Upper lobe of left lung (tissue), 6 donors: Measurements from ENCODE around the gene RIC8B. TPM values are rescaled to one million over a fixed set of nuclear protein-coding genes. Genes with fewer than 3 reads are reported as not detected.

Source experiments
- ATAC-seq, 2 donors: fragments of 200-7000 bp; cut with Tn5 transposase; one replicate each; pipeline ENCODE4 v1.9.1; 2022; ENCODE audit warnings: mild to moderate bottlenecking in 2 of 2, moderate library complexity in 2 of 2; ENCODE audit not compliant: low FRiP score in 2 of 2
- DNase-seq, 2 donors: peaks; one replicate each; pipeline ENCODE4 v3.0.0-alpha.2; 2019 to 2020
- H3K27ac ChIP-seq, 4 donors: fragments of 200-600 bp; sonication (generic); one replicate each; pipeline ENCODE4 v1.5.1; 2016 to 2019
- H3K27me3 ChIP-seq, 4 donors: fragments of 200-600 bp; sonication (generic); one replicate each; pipeline ENCODE4 v1.5.1; 2017 to 2019
- H3K36me3 ChIP-seq, 4 donors: fragments of 200-600 bp; sonication (generic); one replicate each; pipeline ENCODE4 v1.5.1; 2016 to 2019
- H3K4me1 ChIP-seq, 4 donors: fragments of 200-600 bp; sonication (generic); one replicate each; pipeline ENCODE4 v1.5.1; 2018 to 2019
- H3K4me3 ChIP-seq, 4 donors: fragments of 200-600 bp; sonication (generic); one replicate each; pipeline ENCODE4 v1.5.1; 2017 to 2019; ENCODE audit warnings: mild to moderate bottlenecking in 2 of 4, moderate library complexity in 1 of 4
- H3K9me3 ChIP-seq, 4 donors: fragments of 200-600 bp; sonication (generic); one replicate each; pipeline ENCODE4 v1.5.1; 2018 to 2019
- EP300 ChIP-seq, 4 donors: sonication (generic); formaldehyde crosslinking; IDR thresholded peaks; one replicate each; pipeline ENCODE4 v1.5.1; 2017; ENCODE audit warnings: antibody characterized with exemption in 4 of 4, control low read depth in 2 of 4
- POLR2A ChIP-seq, 4 donors: fragments of 450-650 bp; IDR thresholded peaks; one replicate each; pipeline ENCODE4 v1.5.1; 2016 to 2017; ENCODE audit warnings: antibody characterized with exemption in 4 of 4, mild to moderate bottlenecking in 2 of 4
- POLR2AphosphoS5 ChIP-seq, 2 donors: sonication (generic); formaldehyde crosslinking; IDR thresholded peaks; one replicate each; pipeline ENCODE4 v1.5.1; 2017; ENCODE audit warnings: antibody characterized with exemption in 2 of 2
- WGBS, 2 donors: methylation state at CpG; one replicate each; pipeline ENCODE4 v1.1.5; 2017 to 2018; 5-methylcytosine and 5-hydroxymethylcytosine counted together
- total RNA-seq, 6 donors: library from RNA; depleted of rRNA in 4 of 6; stranded (reverse); fragments of >200 nt in 4 of 6; gene quantifications; one replicate each; pipeline versions ENCODE4 v1.1.0 to v1.2.1, GENCODE V29; 2016 to 2021
- TF ChIP-seq, protein P1 (sequence below), 6 experiments: fragments of 450-650 bp in 4 of 6; fragments of 200-600 bp in 2 of 6; sonication (generic) in 2 of 6; IDR thresholded peaks; one replicate each; pipeline ENCODE4 v1.5.1; 2016 to 2019; ENCODE audit warnings: antibody characterized with exemption in 6 of 6
- donor health status: DM: no; HTN: no; CAD: no; lungs with moderate emphysema.
- donor health status: DM: no; HTN: yes; CAD: no; lungs with severe emphysema.

The RIC8B gene
- total RNA-seq, 6 donors from 2014 or later, result 7.8 to 27.2 (median 10.8) TPM

DNA sequence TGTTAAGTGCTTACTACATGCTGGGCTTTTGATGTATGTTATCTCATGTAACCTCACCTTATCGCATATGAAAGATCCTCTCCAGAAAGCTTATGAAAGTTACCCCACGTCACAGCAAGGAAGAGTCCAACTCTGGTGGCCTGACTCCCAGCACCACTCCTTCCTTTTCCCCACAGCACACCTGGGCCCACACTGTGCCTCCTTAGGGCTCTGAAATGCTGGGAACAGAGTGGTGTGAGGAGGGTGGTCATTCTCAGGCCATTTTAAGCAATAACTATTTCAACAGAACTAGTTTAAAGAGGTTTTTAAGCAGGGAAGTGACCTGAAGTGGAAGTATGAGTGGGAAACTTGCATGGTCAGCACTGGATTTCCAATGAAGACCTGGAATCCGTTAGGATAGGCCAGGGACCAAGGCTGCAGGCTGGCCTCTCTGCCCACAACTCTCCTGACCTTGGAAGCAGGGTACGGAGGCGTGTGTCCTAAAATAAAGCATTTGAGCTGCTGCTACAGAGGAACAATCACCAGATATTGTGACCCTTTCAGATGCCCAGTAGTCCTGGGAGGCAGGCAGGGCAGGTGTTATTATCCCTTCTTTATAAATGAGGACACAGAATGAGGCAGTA, 114.0 kb downstream of the RIC8B start:
- no peaks in the 10 kb centered on the region for H3K9me3 ChIP-seq
- no peaks in the 10 kb centered on the region for H3K27me3 ChIP-seq
- peak in 1 of 2 donors; percentile 47 for DNase-seq
- H3K4me1 ChIP-seq, result peaks cover 0 to 7% (median 0%) of the 10 kb centered on the region in 4 donors
- 78 to 82% methylated on average over 5 of the region's 5 CpGs for WGBS, 2 donors
- peak in 1 of 4 donors; percentile 52 for TF ChIP-seq EP300 (IDR thresholded peaks at IDR 0.05)
- TF ChIP-seq, protein P1, sequence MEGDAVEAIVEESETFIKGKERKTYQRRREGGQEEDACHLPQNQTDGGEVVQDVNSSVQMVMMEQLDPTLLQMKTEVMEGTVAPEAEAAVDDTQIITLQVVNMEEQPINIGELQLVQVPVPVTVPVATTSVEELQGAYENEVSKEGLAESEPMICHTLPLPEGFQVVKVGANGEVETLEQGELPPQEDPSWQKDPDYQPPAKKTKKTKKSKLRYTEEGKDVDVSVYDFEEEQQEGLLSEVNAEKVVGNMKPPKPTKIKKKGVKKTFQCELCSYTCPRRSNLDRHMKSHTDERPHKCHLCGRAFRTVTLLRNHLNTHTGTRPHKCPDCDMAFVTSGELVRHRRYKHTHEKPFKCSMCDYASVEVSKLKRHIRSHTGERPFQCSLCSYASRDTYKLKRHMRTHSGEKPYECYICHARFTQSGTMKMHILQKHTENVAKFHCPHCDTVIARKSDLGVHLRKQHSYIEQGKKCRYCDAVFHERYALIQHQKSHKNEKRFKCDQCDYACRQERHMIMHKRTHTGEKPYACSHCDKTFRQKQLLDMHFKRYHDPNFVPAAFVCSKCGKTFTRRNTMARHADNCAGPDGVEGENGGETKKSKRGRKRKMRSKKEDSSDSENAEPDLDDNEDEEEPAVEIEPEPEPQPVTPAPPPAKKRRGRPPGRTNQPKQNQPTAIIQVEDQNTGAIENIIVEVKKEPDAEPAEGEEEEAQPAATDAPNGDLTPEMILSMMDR (IDR thresholded peaks at IDR 0.05), result no peak
- peaks cover 0 to 24% (median 10%) of the 10 kb centered on the region in 4 donors for H3K36me3 ChIP-seq
- peak in 1 of 2 donors; percentile 36 for ATAC-seq
- peak overlapping the region in 1 of 4 donors; percentile 10 for H3K27ac ChIP-seq
- H3K4me3 ChIP-seq, result no peak overlapping the region

DNA sequence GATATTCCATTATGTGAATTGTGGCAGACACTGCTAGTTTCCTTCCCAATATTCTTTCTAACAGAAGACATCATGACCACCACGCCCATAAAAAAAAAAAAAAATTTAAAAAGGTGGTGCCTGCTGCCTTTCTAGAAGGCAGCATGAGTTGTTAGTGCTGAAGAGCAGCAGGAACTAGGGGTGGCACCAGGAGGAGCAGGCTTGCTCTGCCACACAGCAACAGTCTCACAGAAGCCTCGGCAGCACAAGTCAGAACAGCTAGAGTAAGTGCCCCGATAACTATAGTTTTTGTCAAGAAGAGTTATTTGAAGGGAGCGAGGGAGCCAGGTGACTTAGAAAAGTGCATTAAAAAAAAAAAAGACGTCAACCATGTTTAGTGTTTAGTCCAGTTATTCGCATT, 114.8 kb downstream of the RIC8B start:
- no peak for DNase-seq
- TF ChIP-seq POLR2A (IDR thresholded peaks at IDR 0.05) (no peak), POLR2AphosphoS5 (IDR thresholded peaks at IDR 0.05) (no peak), EP300 (IDR thresholded peaks at IDR 0.05) (no peak)
- TF ChIP-seq, protein P1 (IDR thresholded peaks at IDR 0.05), result no peak
- Histone ChIP-seq H3K4me3 (no peak overlapping the region), H3K9me3 (no peaks in the 10 kb centered on the region), H3K4me1 (peaks cover 0 to 7% (median 0%) of the 10 kb centered on the region in 4 donors), H3K27ac (no peak overlapping the region), H3K36me3 (peaks cover 0 to 23% (median 10%) of the 10 kb centered on the region in 4 donors), H3K27me3 (no peaks in the 10 kb centered on the region)
- ATAC-seq, result no peak
- 78 to 84% methylated on average over 6 of the region's 6 CpGs for WGBS, 2 donors

DNA sequence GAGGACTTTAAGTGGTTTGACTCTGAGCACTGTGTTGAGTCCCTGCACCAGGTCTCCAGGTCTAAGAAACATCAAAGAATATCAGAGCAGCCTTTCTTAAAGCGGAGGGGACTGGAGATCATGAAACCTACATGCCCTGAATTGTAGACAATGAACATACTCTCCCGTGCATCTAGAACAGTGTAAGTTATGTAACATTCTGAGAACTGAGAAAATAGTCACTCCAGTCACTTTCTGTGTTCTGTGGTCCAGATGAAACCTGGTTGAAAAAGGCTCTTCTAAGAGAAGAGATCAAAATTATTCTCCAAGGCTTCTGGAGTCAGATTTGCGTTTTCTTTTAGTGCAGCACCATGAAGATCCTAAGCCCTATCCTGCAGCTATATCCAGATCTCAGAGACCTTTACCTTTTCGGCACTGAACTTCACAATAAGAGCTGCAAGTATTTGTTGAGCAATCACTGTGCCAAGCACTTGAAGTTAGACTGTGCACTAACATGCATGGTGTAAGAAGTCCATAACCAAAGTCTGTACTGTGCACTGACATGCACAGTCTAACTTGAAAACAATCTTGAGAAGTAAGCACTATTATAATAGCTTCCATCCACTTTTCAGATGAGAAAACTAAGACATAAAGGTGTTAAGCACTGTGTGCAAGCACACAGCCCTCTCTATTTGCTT, 115.6 kb downstream of the RIC8B start:
- peak in 1 of 2 donors; percentile 64 for ATAC-seq
- Histone ChIP-seq H3K9me3 (no peaks in the 10 kb centered on the region), H3K4me1 (peaks cover 0 to 7% (median 0%) of the 10 kb centered on the region in 4 donors), H3K4me3 (no peak overlapping the region), H3K36me3 (peaks cover 0 to 20% (median 10%) of the 10 kb centered on the region in 4 donors), H3K27ac (no peak overlapping the region), H3K27me3 (no peaks in the 10 kb centered on the region)
- DNase-seq, result peak in 1 of 2 donors; percentile 62
- WGBS, 2 donors, result 66 to 71% methylated on average over 4 of the region's 4 CpGs
- TF ChIP-seq POLR2AphosphoS5 (IDR thresholded peaks at IDR 0.05), result no peak
- TF ChIP-seq POLR2A (IDR thresholded peaks at IDR 0.05), result no peak
- TF ChIP-seq, protein P1 (IDR thresholded peaks at IDR 0.05), result no peak
- TF ChIP-seq EP300 (IDR thresholded peaks at IDR 0.05), result no peak

DNA sequence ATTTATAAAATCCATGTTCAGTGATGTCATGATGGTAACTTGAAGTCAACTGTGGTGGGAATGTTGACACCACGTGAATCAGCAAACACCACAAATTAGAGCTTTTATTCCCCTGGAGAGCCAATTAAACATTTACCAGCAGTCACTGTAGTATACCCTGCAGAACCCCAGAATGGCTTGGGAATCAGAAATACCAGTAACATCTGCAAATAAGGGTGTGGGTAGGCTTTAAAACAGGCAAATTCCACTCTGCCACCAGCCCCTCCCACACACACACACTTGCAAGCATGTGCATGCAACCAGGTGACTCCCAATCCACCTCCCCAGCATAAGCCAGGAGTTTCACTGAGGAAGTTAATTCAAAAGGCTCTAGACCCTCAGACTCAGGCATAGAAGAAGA, 117.6 kb downstream of the RIC8B start:
- Histone ChIP-seq H3K27me3 (no peaks in the 10 kb centered on the region), H3K9me3 (no peaks in the 10 kb centered on the region), H3K27ac (no peak overlapping the region), H3K4me3 (no peak overlapping the region), H3K36me3 (peaks cover 0 to 6% (median 0%) of the 10 kb centered on the region in 4 donors), H3K4me1 (peaks cover 0 to 7% (median 0%) of the 10 kb centered on the region in 4 donors)
- WGBS, 2 donors, result 65 to 70% methylated on average over 1 of the region's 1 CpG
- no peak for TF ChIP-seq POLR2A (IDR thresholded peaks at IDR 0.05)
- TF ChIP-seq, protein P1 (IDR thresholded peaks at IDR 0.05), result no peak
- TF ChIP-seq POLR2AphosphoS5 (IDR thresholded peaks at IDR 0.05), result no peak
- no peak for TF ChIP-seq EP300 (IDR thresholded peaks at IDR 0.05)
- DNase-seq (no peak), ATAC-seq (no peak)
